Pancreas (tissue), 10 donors: ENCODE data around the gene DCHS2. TPM values are rescaled to one million over a fixed set of nuclear protein-coding genes. Genes with fewer than 3 reads are reported as not detected.

Experiments
- ATAC-seq, 4 donors: fragments of 200-7000 bp; cut with Tn5 transposase; one replicate each; pipeline versions ENCODE4 v1.8.0 to v1.9.1; 2020; ENCODE audit warnings: mild to moderate bottlenecking in 4 of 4, moderate library complexity in 4 of 4
- DNase-seq, 6 donors: peaks; one replicate each; pipeline ENCODE4 v3.0.0-alpha.2; 2020
- FAIRE-seq: peaks from 2 replicates; lab custom pipeline; 2012; peaks lifted over from hg19 to GRCh38; lab: Jason Lieb, UNC
- H3K27ac ChIP-seq, 4 donors: fragments of 200-600 bp; sonication (generic); 1 replicate in 3 of 4; 2 replicates in 1 of 4; pipeline versions ENCODE4 v1.5.0 to v1.8.0; 2020
- H3K27me3 ChIP-seq, 4 donors: fragments of 200-600 bp; one replicate each; pipeline ENCODE4 v1.8.0; 2021
- H3K36me3 ChIP-seq, 3 donors: fragments of 200-600 bp; sonication (generic) in 1 of 3; one replicate each; pipeline versions ENCODE4 v1.5.0 to v1.8.0; 2020 to 2021
- H3K4me1 ChIP-seq, 3 donors: fragments of 200-600 bp; one replicate each; pipeline ENCODE4 v1.8.0; 2021
- H3K4me3 ChIP-seq, 4 donors: fragments of 200-600 bp; sonication (generic) in 2 of 4; one replicate each; pipeline versions ENCODE4 v1.5.0 to v1.8.0; 2020 to 2021
- H3K9me3 ChIP-seq, 4 donors: fragments of 200-600 bp; one replicate each; pipeline ENCODE4 v1.8.0; 2021
- CTCF ChIP-seq, 4 donors: fragments of 200-600 bp; sonication (generic) in 3 of 4; IDR thresholded peaks; one replicate each; pipeline versions ENCODE4 v1.5.0 to v1.8.0; 2021; ENCODE audit warnings: antibody characterized with exemption in 4 of 4
- WGBS, 2 donors: extraction: QIAGEN DNeasy Blood & Tissue Kit; methylation state at CpG; one replicate each; pipeline ENCODE4 v1.1.7; 2013; 5-methylcytosine and 5-hydroxymethylcytosine counted together
- intact Hi-C, 3 donors: fragments of 100-400 bp; cut with DNase I; formaldehyde crosslinking; loops; one replicate each; pipeline versions ENCODE4 v1.11.1 to v1.14.2; 2022
- polyA plus RNA-seq, 2 donors: library from polyadenylated mRNA; stranded (reverse); fragments of 200-250 nt; gene quantifications; one replicate each; pipeline ENCODE4 v1.2.3, GENCODE V29; 2013
- total RNA-seq, 6 donors: library from RNA; stranded (reverse); fragmentation: NEBNext Ultra II Directional in 4 of 6; extraction: Animal tissue kit (Norgen Biotek cat#: 25700) in 4 of 6; gene quantifications; one replicate each; pipeline versions ENCODE4 v1.2.1 to v1.2.4, GENCODE V29; 2021 to 2023
- donor health status: healthy with polysubstance abuse.
- donor health status: DM: no; HTN: no; CAD: no; lungs with moderate emphysema.
- donor health status: DM: no; HTN: no; CAD: no.
- donor health status: control.
- donor health status: control.
- donor health status: Bipolar disorder and iron deficiency.
- donor health status: DM: yes; HTN: yes; CAD: no.
- donor health status: DM: no; HTN: no; CAD: no.
- donor health status: DM: no; HTN: no; CAD: no.
- donor health status: DM: yes; HTN: yes; CAD: no.

The DCHS2 gene
- total and polyA plus RNA-seq, 8 donors, result 0.04 to 0.23 (median 0.09) TPM; not detected in 1

GRCh38 chr4:154427149-154427548 lies 64.5 kb downstream of the DCHS2 start:
- H3K27ac ChIP-seq, result no peak overlapping the region
- no peak for TF ChIP-seq CTCF (IDR thresholded peaks at IDR 0.05)
- no peaks in the 10 kb centered on the region for H3K27me3 ChIP-seq
- 79 to 84% methylated on average over 6 of the region's 6 CpGs for WGBS, 2 donors
- DNase-seq (no peak), FAIRE-seq (no peak), ATAC-seq (no peak)
- H3K4me1 ChIP-seq, result no peaks in the 10 kb centered on the region
- no peaks in the 10 kb centered on the region for H3K9me3 ChIP-seq
- H3K4me3 ChIP-seq, result no peak overlapping the region
- H3K36me3 ChIP-seq, result no peaks in the 10 kb centered on the region
- intact Hi-C loops, result no loop called here

- ATAC-seq (no peak), FAIRE-seq (no peak), DNase-seq (no peak)
- no peaks in the 10 kb centered on the region for H3K9me3 ChIP-seq
- no peak overlapping the region for H3K27ac ChIP-seq
- intact Hi-C loops, result no loop called here
- TF ChIP-seq CTCF (IDR thresholded peaks at IDR 0.05), result no peak
- H3K4me3 ChIP-seq, result no peak overlapping the region
- H3K36me3 ChIP-seq, result no peaks in the 10 kb centered on the region
- peaks cover 0 to 3% (median 0%) of the 10 kb centered on the region in 4 donors for H3K27me3 ChIP-seq
- 74 to 80% methylated on average over 3 of the region's 3 CpGs for WGBS, 2 donors
- H3K4me1 ChIP-seq, result no peaks in the 10 kb centered on the region
Measured at GRCh38 chr4:154425514-154425913, 66.1 kb downstream of the DCHS2 start.

- Histone ChIP-seq H3K4me3 (no peak overlapping the region), H3K9me3 (no peaks in the 10 kb centered on the region), H3K27ac (no peak overlapping the region), H3K27me3 (peaks cover 0 to 6% (median 0%) of the 10 kb centered on the region in 4 donors), H3K4me1 (no peaks in the 10 kb centered on the region), H3K36me3 (no peaks in the 10 kb centered on the region)
- ATAC-seq, result no peak
- 57 to 61% methylated on average over 7 of the region's 7 CpGs for WGBS, 2 donors
- intact Hi-C loops, result no loop called here
- no peak for FAIRE-seq
- no peak for DNase-seq
- no peak for TF ChIP-seq CTCF (IDR thresholded peaks at IDR 0.05)
Measured at GRCh38 chr4:154424810-154425484, 66.7 kb downstream of the DCHS2 start.

GRCh38 chr4:154422152-154422551 lies 69.4 kb downstream of the DCHS2 start:
- Histone ChIP-seq H3K36me3 (no peaks in the 10 kb centered on the region), H3K4me3 (no peak overlapping the region)
- FAIRE-seq, result no peak

More at GRCh38 chr4:154422152-154422551, 69.4 kb downstream of the DCHS2 start:
- Histone ChIP-seq H3K9me3 (no peaks in the 10 kb centered on the region), H3K27ac (no peak overlapping the region), H3K4me1 (no peaks in the 10 kb centered on the region), H3K27me3 (peaks cover 0 to 6% (median 2%) of the 10 kb centered on the region in 4 donors)
- intact Hi-C loops, result no loop called here
- ATAC-seq (no peak), DNase-seq (no peak)
- no peak for TF ChIP-seq CTCF (IDR thresholded peaks at IDR 0.05)
- WGBS, 2 donors, result 0 to 56% methylated on average over 1 of the region's 1 CpG
